AG09319 (cell line): ENCODE data around the gene SAMD10.

ENCODE experiments used
- DNase-seq: peaks from one replicate; pipeline ENCODE4 v3.0.0-alpha.2; 2010; ENCODE audit warnings: low read depth; ENCODE audit errors: extremely low read depth
- TF ChIP-seq, protein P1 (sequence below): IDR thresholded peaks from 2 replicates; pipeline ENCODE4 v1.5.1; 2011; ENCODE audit warnings: low read depth, mild to moderate bottlenecking, inconsistent platforms, low read length, moderate library complexity

SAMD10 gene

DNA sequence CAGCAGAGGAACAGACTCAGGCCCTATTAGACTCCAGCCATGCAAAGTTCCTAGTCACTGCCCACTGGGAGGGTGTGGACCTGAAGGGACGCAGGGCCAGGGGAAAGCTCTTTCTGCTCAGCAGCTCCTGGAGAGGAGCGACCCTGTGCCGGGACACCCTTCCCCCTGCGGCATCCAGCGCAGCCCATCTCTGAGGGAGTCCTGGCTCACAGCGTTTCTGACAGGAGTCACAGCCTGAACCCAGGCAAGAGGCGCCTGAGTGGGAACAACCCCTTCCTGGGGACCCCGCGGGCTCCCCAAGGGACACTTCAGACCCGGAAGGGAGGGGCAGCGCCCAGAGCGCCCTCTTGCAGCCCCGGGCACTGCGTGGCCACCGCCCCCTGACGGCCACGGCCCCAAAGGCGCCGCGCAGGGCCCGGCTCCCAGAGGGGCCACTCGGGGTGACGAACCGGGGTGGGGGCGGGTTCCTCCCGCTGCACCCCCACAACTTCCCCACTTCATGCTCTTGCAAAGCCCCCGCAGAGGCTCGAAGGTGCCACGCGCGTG, 24.1 kb downstream of the SAMD10 start:
- TF ChIP-seq, protein P1, sequence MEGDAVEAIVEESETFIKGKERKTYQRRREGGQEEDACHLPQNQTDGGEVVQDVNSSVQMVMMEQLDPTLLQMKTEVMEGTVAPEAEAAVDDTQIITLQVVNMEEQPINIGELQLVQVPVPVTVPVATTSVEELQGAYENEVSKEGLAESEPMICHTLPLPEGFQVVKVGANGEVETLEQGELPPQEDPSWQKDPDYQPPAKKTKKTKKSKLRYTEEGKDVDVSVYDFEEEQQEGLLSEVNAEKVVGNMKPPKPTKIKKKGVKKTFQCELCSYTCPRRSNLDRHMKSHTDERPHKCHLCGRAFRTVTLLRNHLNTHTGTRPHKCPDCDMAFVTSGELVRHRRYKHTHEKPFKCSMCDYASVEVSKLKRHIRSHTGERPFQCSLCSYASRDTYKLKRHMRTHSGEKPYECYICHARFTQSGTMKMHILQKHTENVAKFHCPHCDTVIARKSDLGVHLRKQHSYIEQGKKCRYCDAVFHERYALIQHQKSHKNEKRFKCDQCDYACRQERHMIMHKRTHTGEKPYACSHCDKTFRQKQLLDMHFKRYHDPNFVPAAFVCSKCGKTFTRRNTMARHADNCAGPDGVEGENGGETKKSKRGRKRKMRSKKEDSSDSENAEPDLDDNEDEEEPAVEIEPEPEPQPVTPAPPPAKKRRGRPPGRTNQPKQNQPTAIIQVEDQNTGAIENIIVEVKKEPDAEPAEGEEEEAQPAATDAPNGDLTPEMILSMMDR = peak; percentile 24
- DNase-seq = no peak

- TF ChIP-seq, protein P1 = no peak
- no peak for DNase-seq
These were observed 25.5 kb downstream of the SAMD10 start for GRCh38 chr20:63953764-63954429.

DNA sequence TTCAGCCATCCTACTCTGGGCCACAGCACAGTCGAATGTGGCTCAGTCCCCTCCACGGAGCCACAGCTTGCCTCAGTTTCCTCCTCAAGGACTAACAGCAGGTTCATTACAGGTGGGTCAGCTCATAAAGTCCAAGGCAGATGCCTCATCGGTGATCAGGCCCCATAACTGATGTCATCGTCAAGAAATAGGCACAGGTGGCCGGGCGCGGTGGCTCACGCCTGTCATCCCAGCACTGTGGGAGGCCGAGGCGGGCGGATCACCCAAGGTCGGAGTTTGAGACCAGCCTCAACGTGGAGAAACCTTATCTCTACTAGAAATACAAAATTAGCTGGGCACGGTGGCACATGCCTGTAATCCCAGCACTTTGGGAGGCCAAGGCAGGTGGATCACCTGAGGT, 26.7 kb downstream of the SAMD10 start:
- no peak for DNase-seq
- TF ChIP-seq, protein P1 = no peak

DNA sequence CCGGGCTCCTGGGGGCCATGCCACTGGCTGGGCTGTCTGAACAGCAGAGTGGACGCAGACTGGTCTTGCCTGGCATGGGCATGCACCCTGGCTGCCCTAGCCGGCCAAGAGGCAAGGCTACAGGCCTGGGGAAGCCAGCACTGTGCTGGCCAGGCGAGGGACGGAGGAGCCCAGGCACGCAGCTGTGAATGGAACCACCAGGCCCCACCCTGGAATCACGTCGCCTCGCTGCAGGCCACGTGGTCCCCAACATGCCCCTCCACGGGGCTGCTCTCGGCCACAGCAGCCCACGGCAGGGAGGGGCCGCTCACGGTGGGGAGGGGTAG, 27.3 kb downstream of the SAMD10 start:
- TF ChIP-seq, protein P1 = no peak

DNA sequence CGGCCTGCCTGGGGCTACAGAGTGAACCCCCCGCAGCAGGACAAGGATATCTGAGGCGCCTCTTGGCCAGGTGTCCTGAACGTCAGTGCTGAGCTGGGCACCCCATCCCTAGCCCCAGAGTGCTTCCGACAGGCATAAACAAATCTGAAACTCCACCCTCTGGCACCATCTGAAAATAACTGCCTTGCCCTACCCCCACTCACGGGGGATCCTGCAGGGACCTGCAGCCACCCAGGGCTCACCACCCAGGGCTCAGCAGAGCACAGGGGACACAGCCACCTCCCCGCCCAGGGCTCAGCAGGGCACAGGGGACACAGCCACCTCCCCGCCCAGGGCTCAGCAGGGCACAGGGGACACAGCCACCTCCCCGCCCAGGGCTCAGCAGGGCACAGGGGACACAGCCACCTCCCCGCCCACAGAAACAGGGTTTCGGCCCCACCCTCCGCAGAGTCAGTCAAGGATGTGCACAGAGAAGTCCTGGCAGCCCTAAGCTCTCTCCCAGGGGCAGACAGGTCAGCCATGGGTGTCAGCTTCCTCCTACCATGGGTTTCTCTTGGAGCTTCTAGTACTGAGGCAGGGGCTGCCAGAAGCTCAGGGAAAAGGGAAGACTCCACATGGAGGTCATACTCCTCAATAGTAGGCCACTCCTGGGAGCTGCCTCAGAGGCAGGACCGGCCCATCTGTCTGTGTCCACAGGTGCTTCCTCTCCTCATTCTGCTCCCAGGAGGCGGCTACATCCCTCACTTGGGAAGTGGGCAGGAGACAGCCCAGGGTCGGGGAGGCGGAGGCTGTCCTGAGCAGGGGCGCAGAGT, 27.8 kb downstream of the SAMD10 start:
- TF ChIP-seq, protein P1 = no peak
- DNase-seq = no peak

More for the DNA sequence above, 27.3 kb downstream of the SAMD10 start:
- no peak for DNase-seq

- DNase-seq = no peak
- TF ChIP-seq, protein P1 = no peak
These were observed 28.6 kb downstream of the SAMD10 start for GRCh38 chr20:63950701-63951397.
